A549 (cell line): ENCODE data around the gene TNRC6C. TPM values are rescaled to one million over a fixed set of nuclear protein-coding genes. Genes with fewer than 3 reads are reported as not detected.

Source experiments
- ATAC-seq, 2 experiments: fragments of 200-7000 bp in 1 of 2; fragments of >200 bp in 1 of 2; cut with Nextera tagmentation in 1 of 2; cut with Tn5 transposase in 1 of 2; 3 replicates each; pipeline versions ENCODE4 v1.8.0 to v1.9.1; 2018 to 2020; ENCODE audit warnings: mild to moderate bottlenecking in 1 of 2, moderate library complexity in 1 of 2
- CTCF ChIA-PET: fragments of 300-600 bp; sonication (Branson Sonifier 250); formaldehyde crosslinking; extraction: SDS; loops from one replicate; lab custom pipeline; 2021; ENCODE audit warnings: antibody characterized with exemption, inconsistent platforms; lab: Yijun Ruan, JAX
- POLR2A ChIA-PET: fragments of 350-600 bp; formaldehyde crosslinking; extraction: SDS; loops from one replicate; lab custom pipeline; 2021; ENCODE audit warnings: antibody characterized with exemption, inconsistent platforms; lab: Yijun Ruan, JAX
- DNase-seq, 2 experiments: peaks; one replicate each; pipeline versions ENCODE4 v3.0.0 to v3.0.0-alpha.2; 2011 to 2016; ENCODE audit warnings: low read depth in 1 of 2, low spot score in 1 of 2
- FAIRE-seq: peaks from 2 replicates; lab custom pipeline; 2011; peaks lifted over from hg19 to GRCh38; lab: Jason Lieb, UNC
- H3K27ac ChIP-seq, 2 experiments: fragments of >200 bp; sonication (Bioruptor Twin); formaldehyde crosslinking; 3 replicates each; pipeline ENCODE4 v1.5.1; 2016 to 2017
- H3K4me1 ChIP-seq: fragments of >200 bp; sonication (Bioruptor Twin); formaldehyde crosslinking; 3 replicates; pipeline ENCODE4 v1.6.1; 2016
- H3K4me2 ChIP-seq: fragments of >200 bp; sonication (Bioruptor Twin); formaldehyde crosslinking; 3 replicates; pipeline ENCODE4 v1.6.1; 2016
- H3K4me3 ChIP-seq: fragments of >200 bp; sonication (Bioruptor Twin); formaldehyde crosslinking; 3 replicates; pipeline ENCODE4 v1.5.1; 2016
- H3K9me3 ChIP-seq: fragments of >200 bp; sonication (Bioruptor Twin); formaldehyde crosslinking; 3 replicates; pipeline ENCODE4 v1.6.1; 2016
- BHLHE40 ChIP-seq: IDR thresholded peaks from 2 replicates; pipeline ENCODE4 v1.6.1; 2012; ENCODE audit warnings: low read depth, low read length, inconsistent platforms
- EHMT2 ChIP-seq: fragments of 200-600 bp; sonication (generic); IDR thresholded peaks from 2 replicates; pipeline ENCODE4 v1.6.1; 2016; ENCODE audit warnings: antibody characterized with exemption, low read depth, mild to moderate bottlenecking, moderate library complexity
- EP300 ChIP-seq, 2 experiments: fragments of >200 bp; sonication (Bioruptor Twin); formaldehyde crosslinking; IDR thresholded peaks; 2 replicates in 1 of 2; 3 replicates in 1 of 2; pipeline ENCODE4 v1.6.1; 2016 to 2017
- ESRRA ChIP-seq: fragments of 150-350 bp; IDR thresholded peaks from 2 replicates; pipeline ENCODE4 v1.6.1; 2014; ENCODE audit warnings: mild to moderate bottlenecking, low read length, borderline replicate concordance
- FOSL2 ChIP-seq, 2 experiments: fragments of 450-650 bp in 1 of 2; fragments of >200 bp in 1 of 2; sonication (Bioruptor Twin) in 1 of 2; formaldehyde crosslinking; IDR thresholded peaks; 2 replicates each; pipeline versions ENCODE4 v1.5.0 to v1.6.1; 2016 to 2020; ENCODE audit warnings: mild to moderate bottlenecking in 1 of 2, moderate library complexity in 1 of 2
- FOXS1 ChIP-seq: fragments of 250-450 bp; sonication (Bioruptor Pico); IDR thresholded peaks from 2 replicates; pipeline ENCODE4 v1.5.0; 2020; ENCODE audit warnings: mild to moderate bottlenecking, moderate library complexity
- GATA3 ChIP-seq: IDR thresholded peaks from 2 replicates; pipeline ENCODE4 v1.6.1; 2012; ENCODE audit warnings: borderline replicate concordance
- HOXB5 ChIP-seq: fragments of 250-450 bp; sonication (Bioruptor Pico); IDR thresholded peaks from 2 replicates; pipeline ENCODE4 v1.5.0; 2020; ENCODE audit warnings: mild to moderate bottlenecking, moderate library complexity
- MAFK ChIP-seq: fragments of 450-650 bp; IDR thresholded peaks from 2 replicates; pipeline ENCODE4 v1.6.1; 2014; ENCODE audit not compliant: partially characterized antibody
- NPAS2 ChIP-seq: fragments of 250-450 bp; sonication (Bioruptor Pico); IDR thresholded peaks from 2 replicates; pipeline ENCODE4 v1.8.0; 2022; ENCODE audit warnings: mild to moderate bottlenecking, moderate library complexity, borderline replicate concordance
- RARB ChIP-seq: fragments of 250-450 bp; sonication (Bioruptor Pico); IDR thresholded peaks from 2 replicates; pipeline ENCODE4 v1.8.0; 2021; ENCODE audit warnings: mild to moderate bottlenecking, moderate library complexity
- RNF2 ChIP-seq: fragments of 200-600 bp; sonication (generic); IDR thresholded peaks from 2 replicates; pipeline ENCODE4 v1.6.1; 2016; ENCODE audit warnings: low read depth, mild to moderate bottlenecking, antibody characterized with exemption, moderate library complexity, borderline replicate concordance
- TP53 ChIP-seq: fragments of 250-450 bp; sonication (Bioruptor Pico); IDR thresholded peaks from 2 replicates; pipeline ENCODE4 v1.5.0; 2021; ENCODE audit warnings: mild to moderate bottlenecking, moderate library complexity
- ZFP36 ChIP-seq: fragments of 450-650 bp; IDR thresholded peaks from 2 replicates; pipeline ENCODE4 v1.6.1; 2014; ENCODE audit warnings: borderline replicate concordance; ENCODE audit not compliant: partially characterized antibody
- ZNF302 ChIP-seq: fragments of 250-450 bp; sonication (Bioruptor Pico); IDR thresholded peaks from 2 replicates; pipeline ENCODE4 v1.9.0; 2021; ENCODE audit warnings: inconsistent platforms, mild to moderate bottlenecking, moderate library complexity
- WGBS: methylation state at CpG from one replicate; pipeline ENCODE4 v1.1.6; 2017; ENCODE audit errors: missing lambda C conversion rate; 5-methylcytosine and 5-hydroxymethylcytosine counted together
- polyA plus RNA-seq, 4 experiments: library from polyadenylated mRNA; depleted of rRNA in 3 of 4; stranded (reverse); fragments of >200 nt; fragmentation: RNase III in 1 of 4; extraction: RNeasy Plus Mini Kit Qiagen cat#74134 plus additional on column Dnase treatment in 1 of 4; gene quantifications; 2 replicates in 3 of 4; 3 replicates in 1 of 4; pipeline ENCODE4 v1.2.3, GENCODE V29; 2011 to 2017
- TF ChIP-seq, protein P1 (sequence below): IDR thresholded peaks from 2 replicates; pipeline ENCODE4 v1.6.1; 2012
- TF ChIP-seq, protein P2 (sequence below): fragments of 250-450 bp; sonication (Bioruptor Pico); IDR thresholded peaks from 2 replicates; pipeline ENCODE4 v1.5.0; 2020; ENCODE audit warnings: low read depth, mild to moderate bottlenecking, moderate library complexity
- TF ChIP-seq, protein P3 (sequence below): fragments of 250-450 bp; sonication (Bioruptor Pico); IDR thresholded peaks from 2 replicates; pipeline ENCODE4 v1.5.0; 2021; ENCODE audit warnings: mild to moderate bottlenecking, moderate library complexity, borderline replicate concordance
- TF ChIP-seq, protein P4 (sequence below): fragments of >200 bp; sonication (Bioruptor Twin); formaldehyde crosslinking; IDR thresholded peaks from 3 replicates; pipeline ENCODE4 v1.6.1; 2016

The TNRC6C gene
- polyA plus RNA-seq, 2 of the 4 experiments (the other 2 are of a cell fraction), result 1.3 to 1.9 TPM

DNA sequence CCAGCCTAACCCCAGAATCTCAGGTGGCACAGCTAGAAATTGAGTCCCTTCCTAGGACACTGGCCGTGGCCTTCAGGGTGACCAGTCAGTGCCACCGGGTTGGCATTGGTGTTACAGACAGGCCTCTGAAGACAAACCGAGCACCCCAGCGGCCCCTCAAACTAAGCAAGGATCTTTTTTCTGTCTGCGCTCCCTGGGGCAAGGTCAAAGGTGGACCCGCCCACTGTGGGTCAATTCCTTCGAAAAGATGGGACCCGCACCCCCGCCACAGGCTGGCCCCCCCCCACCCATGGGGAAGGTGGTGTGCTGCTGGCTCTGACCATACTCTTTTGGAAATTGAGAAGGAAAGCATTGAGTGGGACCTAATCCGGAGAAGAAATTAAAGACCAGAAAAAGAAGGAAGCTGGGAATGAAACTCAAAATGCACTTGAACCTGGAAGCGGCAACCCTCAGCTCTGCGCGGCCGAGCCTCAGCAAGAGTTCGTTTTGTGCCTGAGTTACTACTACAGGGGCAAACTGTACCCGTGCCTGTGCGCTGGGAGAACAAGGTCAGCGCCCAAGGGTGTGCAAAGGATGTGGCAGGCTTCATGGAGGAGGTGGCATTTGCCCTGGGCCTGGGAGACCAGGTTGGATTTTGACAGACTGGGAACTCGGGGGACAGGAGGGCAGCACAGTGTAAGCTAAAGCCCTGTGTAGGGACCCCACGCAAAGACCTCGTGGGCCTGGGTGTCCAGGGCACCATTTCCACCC lies 149.6 kb downstream of the TNRC6C start:
- Histone ChIP-seq H3K27ac (no peak overlapping the region), H3K4me1 (no peaks in the 10 kb centered on the region), H3K4me3 (no peak overlapping the region), H3K9me3 (no peaks in the 10 kb centered on the region)
- DNase-seq (no peak), FAIRE-seq (no peak)
- POLR2A ChIA-PET, result no interaction called here
- 87% methylated on average over 21 of the region's 21 CpGs for WGBS
- TF ChIP-seq, protein P1, sequence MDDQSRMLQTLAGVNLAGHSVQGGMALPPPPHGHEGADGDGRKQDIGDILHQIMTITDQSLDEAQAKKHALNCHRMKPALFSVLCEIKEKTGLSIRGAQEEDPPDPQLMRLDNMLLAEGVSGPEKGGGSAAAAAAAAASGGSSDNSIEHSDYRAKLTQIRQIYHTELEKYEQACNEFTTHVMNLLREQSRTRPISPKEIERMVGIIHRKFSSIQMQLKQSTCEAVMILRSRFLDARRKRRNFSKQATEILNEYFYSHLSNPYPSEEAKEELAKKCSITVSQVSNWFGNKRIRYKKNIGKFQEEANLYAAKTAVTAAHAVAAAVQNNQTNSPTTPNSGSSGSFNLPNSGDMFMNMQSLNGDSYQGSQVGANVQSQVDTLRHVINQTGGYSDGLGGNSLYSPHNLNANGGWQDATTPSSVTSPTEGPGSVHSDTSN, result no peak
- peak; percentile 39 for TF ChIP-seq ZFP36
- TF ChIP-seq, all 56 proteins: peak for 1
- CTCF ChIA-PET, result interaction anchor here (0.6 to 12.7 kb wide), 8 partner anchors 12 to 141 kb away, joined by 3 to 199 read pairs (median 56); partner anchors contain the start of gene TMC8
- ATAC-seq, result no peak
- no peak overlapping the region for H3K4me2 ChIP-seq

DNA sequence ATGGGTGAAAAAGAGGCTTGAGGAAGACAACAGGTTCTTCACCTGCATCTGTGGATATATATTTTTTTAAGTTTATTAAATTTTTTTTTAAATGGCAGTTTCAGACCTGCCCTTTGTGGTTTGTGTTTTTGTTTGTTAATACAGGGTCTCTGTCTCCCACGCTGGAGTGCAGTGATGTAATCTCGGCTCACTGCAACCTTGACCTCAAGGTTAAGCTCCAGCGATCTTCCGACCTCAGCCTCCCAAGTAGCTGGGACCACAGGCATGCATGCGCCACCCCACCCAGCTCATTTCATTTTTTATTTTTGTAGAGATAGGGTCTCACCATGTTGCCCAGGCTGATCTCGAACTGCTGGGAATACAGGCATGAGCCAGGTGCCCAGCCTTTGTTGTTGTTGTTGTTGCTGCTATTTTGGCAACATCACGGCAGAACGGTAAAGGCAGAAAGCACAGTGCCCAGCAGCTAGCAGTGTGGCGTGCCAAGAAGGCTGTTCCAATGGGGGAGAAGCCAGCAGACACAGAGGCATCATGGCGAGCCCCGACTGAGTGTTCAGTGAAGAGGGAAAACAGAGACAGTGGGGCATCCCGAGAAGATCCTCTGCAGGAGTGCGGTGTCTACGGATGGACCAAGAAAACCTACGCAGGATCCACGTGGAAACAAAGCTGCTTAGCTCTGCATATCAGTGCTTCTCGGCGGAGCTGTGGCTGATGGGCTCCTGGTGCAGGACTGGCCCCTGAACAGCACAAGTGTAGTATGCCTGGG lies 150.4 kb downstream of the TNRC6C start:
- DNase-seq (no peak), FAIRE-seq (no peak), ATAC-seq (no peak)
- Histone ChIP-seq H3K4me2 (no peak overlapping the region), H3K4me3 (no peak overlapping the region), H3K9me3 (no peaks in the 10 kb centered on the region), H3K27ac (no peak overlapping the region), H3K4me1 (no peaks in the 10 kb centered on the region)
- whole genome bisulfite sequencing, result 80% methylated on average over 18 of the region's 18 CpGs
- no peak for TF ChIP-seq EHMT2
- TF ChIP-seq, protein P2, sequence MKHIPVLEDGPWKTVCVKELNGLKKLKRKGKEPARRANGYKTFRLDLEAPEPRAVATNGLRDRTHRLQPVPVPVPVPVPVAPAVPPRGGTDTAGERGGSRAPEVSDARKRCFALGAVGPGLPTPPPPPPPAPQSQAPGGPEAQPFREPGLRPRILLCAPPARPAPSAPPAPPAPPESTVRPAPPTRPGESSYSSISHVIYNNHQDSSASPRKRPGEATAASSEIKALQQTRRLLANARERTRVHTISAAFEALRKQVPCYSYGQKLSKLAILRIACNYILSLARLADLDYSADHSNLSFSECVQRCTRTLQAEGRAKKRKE, result no peak
- TF ChIP-seq RARB (CRISPR knock-in tag), result no peak
- no peak for TF ChIP-seq BHLHE40
- TF ChIP-seq ZNF302 (CRISPR knock-in tag), result no peak
- no peak for TF ChIP-seq HOXB5 (CRISPR knock-in tag)
- TF ChIP-seq GATA3, result no peak
- TF ChIP-seq, protein P3, sequence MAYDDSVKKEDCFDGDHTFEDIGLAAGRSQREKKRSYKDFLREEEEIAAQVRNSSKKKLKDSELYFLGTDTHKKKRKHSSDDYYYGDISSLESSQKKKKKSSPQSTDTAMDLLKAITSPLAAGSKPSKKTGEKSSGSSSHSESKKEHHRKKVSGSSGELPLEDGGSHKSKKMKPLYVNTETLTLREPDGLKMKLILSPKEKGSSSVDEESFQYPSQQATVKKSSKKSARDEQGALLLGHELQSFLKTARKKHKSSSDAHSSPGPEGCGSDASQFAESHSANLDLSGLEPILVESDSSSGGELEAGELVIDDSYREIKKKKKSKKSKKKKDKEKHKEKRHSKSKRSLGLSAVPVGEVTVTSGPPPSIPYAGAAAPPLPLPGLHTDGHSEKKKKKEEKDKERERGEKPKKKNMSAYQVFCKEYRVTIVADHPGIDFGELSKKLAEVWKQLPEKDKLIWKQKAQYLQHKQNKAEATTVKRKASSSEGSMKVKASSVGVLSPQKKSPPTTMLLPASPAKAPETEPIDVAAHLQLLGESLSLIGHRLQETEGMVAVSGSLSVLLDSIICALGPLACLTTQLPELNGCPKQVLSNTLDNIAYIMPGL (CRISPR knock-in tag), result no peak
- no peak for TF ChIP-seq MAFK
- TF ChIP-seq ZFP36, result no peak
- no peak for TF ChIP-seq FOXS1 (CRISPR knock-in tag)
- TF ChIP-seq RNF2, result no peak
- TF ChIP-seq TP53 (CRISPR knock-in tag), result no peak
- TF ChIP-seq NPAS2 (CRISPR knock-in tag), result no peak
- no peak for TF ChIP-seq EP300 (IDR thresholded peaks at IDR 0.05)
- no peak for TF ChIP-seq ESRRA
- TF ChIP-seq FOSL2 (IDR thresholded peaks at IDR 0.05), result no peak
- TF ChIP-seq FOSL2 (CRISPR knock-in tag; IDR thresholded peaks at IDR 0.05), result no peak
- TF ChIP-seq, protein P4, sequence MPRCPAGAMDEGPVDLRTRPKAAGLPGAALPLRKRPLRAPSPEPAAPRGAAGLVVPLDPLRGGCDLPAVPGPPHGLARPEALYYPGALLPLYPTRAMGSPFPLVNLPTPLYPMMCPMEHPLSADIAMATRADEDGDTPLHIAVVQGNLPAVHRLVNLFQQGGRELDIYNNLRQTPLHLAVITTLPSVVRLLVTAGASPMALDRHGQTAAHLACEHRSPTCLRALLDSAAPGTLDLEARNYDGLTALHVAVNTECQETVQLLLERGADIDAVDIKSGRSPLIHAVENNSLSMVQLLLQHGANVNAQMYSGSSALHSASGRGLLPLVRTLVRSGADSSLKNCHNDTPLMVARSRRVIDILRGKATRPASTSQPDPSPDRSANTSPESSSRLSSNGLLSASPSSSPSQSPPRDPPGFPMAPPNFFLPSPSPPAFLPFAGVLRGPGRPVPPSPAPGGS, result no peak
- CTCF ChIA-PET, result interaction anchor here (0.6 to 12.7 kb wide), 10 partner anchors 13 to 140 kb away, joined by 3 to 199 read pairs (median 8); partner anchors contain the start of genes TK1 and TMC8
- POLR2A ChIA-PET, result no interaction called here
